Mammary epithelial cell (primary cell): ENCODE results near the gene FUZ.

Experiments
- CTCF ChIP-seq, 2 donors: IDR thresholded peaks in 1 of 2; conservative IDR thresholded peaks in 1 of 2; 2 replicates each; pipeline ENCODE4 v1.5.1; 2011 to 2012; ENCODE audit warnings: inconsistent platforms in 2 of 2, low read length in 2 of 2, mild to moderate bottlenecking in 2 of 2, control low read depth in 1 of 2, low read depth in 1 of 2; ENCODE audit not compliant: insufficient read depth in 1 of 2; ENCODE audit errors: extremely low read depth in 1 of 2
- EZH2 ChIP-seq: IDR thresholded peaks from 2 replicates; pipeline ENCODE4 v1.6.1; 2012; ENCODE audit warnings: low read length, inconsistent platforms, borderline replicate concordance

- no peak for TF ChIP-seq CTCF (conservative IDR thresholded peaks at IDR 0.05 in 1 of 2, IDR thresholded peaks at IDR 0.05 in 1 of 2; ENCODE audit: extremely low read depth in 1 of 2, insufficient read depth in 1 of 2, low read depth in 1 of 2, low read length in 2 of 2)
- no peak for TF ChIP-seq EZH2
Observed at GRCh38 chr19:49859682-49860335, 46.7 kb upstream of the FUZ start.
